GM18907 (cell line): ENCODE results near the gene SNX6.
A peak's percentile ranks its signal among the peaks of the same experiment; 100 is the strongest.
"Not testable (repeated sequence)": the region's sequence is repeated elsewhere in the genome, so short reads cannot be mapped to it uniquely, and the experiment has no call there.

ENCODE experiments used
- ATAC-seq: cut with Tn5 transposase; IDR thresholded peaks from one replicate; pipeline ENCODE4 v1.9.1; 2021; ENCODE audit warnings: mild to moderate bottlenecking, moderate library complexity; ENCODE audit not compliant: unreplicated experiment

Gene SNX6

DNA sequence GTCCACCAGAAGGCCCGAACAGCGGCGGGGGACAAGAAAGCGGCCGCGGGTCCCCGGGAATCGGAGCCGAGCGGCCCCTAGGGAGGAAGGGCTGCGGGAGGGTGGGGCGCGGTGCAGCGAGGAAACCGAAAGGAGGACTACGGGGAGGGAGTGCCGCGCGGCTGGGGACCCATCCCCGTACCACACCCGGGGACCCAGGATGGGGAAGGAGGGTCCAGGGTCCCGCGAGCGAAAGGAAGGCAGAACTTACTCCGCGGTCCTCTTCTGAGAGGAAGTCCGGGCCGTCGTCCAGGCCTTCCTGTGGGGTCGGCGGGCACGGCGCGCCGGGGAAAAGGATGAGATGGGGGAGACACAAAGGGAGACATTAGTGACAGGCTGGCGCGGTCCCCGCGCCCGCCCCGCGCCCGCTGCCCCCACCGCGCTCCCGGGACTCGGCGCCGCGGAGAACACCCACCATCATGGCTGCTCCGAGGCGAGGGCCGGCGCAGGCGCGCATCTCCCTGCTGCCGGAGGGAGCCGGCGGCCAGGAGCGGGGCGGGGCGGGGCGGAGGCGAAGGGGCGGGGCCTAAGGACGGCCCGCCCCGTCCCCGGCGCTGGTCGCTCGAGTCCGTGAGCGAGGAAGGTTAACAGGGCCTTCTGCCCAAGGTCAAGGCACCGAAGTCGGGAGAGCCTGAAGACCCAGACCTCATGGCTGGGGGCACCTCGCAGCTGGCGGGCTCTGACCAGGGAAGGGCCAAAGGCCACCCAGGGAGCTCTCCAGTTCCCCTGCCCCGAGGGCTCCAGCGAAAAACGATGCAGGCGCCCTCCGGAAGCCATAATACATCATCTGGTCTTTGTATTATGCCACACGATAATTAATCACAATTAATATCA, at the start of gene SNX6:
Gene SNX6, minus strand, starts transcription at position 492 of the 873 bp plus-strand sequence. Its CDS starts 32 bp downstream, at position 460.
- ATAC-seq = peak; percentile 95

- ATAC-seq = no peak
Measured at GRCh38 chr14:34678735-34679134, 48.8 kb upstream of the SNX6 start.

GRCh38 chr14:34678306-34678705, 48.4 kb upstream of the SNX6 start:
- no peak for ATAC-seq

DNA sequence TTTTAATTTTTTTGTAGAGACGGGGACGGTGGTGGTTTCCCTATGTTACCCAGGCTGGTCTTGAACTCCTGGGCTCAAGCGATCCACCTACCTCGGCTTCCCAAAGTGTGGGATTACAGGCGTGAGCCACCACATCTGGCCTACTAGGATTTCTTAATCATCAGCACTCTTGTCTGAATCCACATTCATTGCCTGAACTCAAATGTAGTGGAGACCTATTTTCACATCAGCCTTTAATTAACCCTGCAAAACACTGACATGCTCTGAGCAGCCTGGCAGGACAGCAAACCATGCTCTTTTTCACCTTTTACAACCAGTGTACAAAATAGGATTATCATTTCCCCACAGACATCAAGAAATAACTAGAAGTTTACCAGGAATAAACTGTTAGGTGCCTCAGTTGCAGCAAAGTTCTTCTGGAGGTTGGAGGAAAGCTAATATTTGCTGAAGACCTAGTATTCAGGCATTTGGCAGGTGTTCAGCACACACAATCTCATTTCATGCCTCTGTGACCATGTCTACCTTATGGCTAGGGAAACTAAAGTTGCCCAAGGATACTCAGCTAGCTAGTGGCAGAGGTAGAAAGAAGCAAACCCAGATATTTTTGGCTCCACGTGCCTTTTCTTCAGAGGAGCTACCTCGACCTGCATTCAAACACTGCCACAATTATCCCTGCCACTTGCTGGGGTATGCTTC, 46.7 kb upstream of the SNX6 start:
- ATAC-seq = no peak

DNA sequence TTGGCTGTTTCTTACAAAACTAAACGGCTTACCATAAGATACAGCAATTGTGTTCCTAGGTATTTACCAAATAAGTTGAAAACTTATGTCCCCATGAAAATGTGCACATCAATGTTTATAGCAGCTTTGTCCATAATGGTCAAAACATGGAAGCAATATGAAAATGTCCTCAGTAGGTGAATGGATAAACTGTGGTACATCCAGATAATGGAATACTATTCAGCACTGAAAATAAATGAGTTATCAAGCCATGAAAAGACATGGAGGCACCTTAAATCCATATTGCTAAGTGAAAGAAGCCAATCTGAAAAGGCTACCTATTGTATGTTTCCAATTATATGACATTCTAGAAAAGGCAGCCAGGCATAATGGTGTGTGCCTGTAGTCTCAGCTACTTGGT, 43.8 kb upstream of the SNX6 start:
- ATAC-seq = no peak

- no peak for ATAC-seq
Measured at GRCh38 chr14:34671716-34672115, 41.8 kb upstream of the SNX6 start.

GRCh38 chr14:34668111-34668510, 38.2 kb upstream of the SNX6 start:
- no peak for ATAC-seq

DNA sequence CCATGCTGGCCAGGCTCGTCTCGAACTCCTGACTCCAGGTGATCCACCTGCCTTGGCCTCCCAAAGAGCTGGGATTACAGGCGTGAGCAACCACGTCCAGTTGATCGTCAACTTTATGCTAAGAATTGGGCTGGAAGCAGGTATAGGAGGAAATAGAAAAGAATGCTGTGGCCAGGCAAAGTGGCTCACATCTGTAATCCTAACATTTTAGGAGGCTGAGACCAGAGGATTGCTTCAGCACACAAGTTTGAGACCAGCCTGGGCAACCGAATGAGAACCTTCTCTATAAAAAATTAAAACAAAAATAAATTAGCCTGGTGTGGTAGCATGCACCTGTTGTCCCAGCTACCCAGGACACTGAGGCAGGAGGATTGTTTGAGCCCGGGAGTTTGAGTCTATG, 37.1 kb upstream of the SNX6 start:
- ATAC-seq = no peak

DNA sequence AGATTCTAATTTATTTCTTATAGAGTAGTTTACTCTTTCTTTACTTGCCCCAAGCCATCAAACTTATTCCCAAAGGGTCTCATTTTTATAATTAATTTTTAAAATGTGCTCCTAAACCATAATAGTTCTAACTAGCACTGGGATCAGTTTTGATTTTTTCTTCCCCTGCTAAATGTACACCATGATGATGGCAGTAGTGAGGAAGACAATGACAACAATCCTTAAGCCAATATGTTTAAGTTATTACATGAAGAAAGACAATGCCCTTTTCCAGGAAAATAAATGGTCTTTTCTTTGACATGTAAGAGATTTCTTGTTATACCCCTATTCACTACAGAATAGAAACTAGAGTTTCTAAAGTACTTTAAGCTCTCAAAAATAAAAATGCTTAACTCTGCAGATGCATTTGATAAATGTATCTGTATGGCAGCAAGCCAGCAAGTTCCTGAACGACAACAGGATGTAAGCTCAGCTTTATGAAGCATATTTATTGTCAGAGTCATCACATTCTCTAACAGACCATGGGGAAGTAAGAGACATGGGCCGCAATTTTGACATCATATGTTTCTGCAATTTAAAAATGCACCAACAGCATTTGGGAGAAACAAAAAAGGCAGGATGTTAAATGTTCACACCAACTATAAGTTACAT, 36.0 kb upstream of the SNX6 start:
- ATAC-seq = no peak

DNA sequence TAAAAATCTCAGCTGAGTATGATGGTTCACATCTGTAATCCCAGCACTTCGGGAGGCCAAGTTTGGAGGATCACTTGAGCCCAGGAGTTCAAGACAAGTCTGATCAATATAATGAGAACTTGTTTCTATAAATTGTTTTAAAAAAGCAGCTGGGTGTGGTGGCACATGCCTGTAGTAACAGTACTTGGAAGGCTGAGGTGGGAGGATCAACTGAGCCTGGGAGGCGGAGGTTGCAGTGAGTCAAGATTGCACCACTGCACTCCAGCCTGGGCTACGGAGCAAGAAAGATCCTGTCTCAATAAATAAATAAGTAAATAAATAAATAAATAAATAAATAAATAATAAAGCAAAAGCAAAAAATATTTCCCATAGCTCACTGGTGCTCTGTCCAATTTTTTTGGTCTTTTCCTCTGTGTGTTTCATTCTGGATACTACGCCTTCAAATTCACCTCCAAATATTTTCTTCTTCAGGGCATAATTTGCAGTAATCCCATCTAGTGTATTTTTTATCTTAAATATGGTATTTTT, 32.7 kb upstream of the SNX6 start:
- ATAC-seq = no peak

- ATAC-seq = no peak
Measured at GRCh38 chr14:34660796-34661195, 30.8 kb upstream of the SNX6 start.

GRCh38 chr14:34655959-34656358, 26.0 kb upstream of the SNX6 start:
- ATAC-seq = no peak

DNA sequence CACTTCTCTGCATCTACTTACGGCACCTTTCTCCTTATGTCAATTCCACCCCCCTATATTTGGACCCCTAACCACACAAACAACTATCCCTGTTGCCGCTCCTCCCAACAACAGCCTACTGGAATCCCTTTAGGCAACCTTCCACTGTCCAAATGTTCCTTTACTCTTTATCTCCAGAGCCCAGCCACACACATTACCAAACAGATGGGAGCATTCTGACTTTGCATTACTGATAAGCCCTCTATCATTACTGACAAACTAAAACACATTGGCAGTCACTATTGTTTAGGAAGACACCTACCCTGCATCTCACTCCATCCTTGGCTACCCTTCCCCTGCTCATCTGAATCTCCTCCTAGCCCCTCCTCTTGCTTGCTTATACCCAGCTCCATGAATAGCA, 23.1 kb upstream of the SNX6 start:
- not testable (repeated sequence) for ATAC-seq

DNA sequence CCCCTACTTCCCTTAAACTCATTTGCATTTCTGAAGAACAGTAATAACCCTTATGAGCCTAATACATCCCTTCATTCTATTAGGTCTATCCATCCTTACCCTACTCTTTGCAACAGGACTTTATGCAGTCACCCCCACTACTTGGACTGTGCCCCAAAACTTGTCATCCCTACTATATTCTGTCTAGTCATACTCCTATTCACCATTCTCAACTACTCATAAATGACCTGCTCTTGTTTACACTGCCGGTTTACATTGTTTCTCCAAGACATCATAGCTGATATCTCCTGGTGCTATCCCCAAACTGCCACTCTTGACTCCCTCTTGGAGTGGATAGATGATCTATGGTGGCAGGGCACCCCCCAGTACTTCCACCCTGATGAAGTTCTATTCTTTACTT, 22.4 kb upstream of the SNX6 start:
- ATAC-seq = not testable (repeated sequence)

- ATAC-seq = no peak
Measured at GRCh38 chr14:34650786-34651584, 21.0 kb upstream of the SNX6 start.

DNA sequence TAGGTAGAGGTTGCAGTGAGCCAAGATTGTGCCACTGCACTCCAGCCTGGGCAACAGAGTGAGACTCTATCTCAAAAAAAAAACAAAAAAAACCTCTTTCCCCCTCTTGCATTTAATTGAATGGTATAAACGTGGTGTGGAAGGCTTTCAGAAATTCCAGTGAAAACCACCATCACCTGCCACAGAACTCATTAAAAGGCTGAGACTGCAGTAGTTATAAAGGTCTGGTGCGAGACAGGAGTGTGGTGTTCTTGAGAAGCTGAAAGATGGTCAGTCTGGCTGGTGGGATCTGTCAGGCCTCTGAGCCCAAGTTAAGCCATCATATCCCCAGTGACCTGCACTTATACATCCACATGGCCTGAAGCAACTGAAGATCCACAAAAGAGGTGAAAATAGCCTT, 20.1 kb upstream of the SNX6 start:
- not testable (repeated sequence) for ATAC-seq

DNA sequence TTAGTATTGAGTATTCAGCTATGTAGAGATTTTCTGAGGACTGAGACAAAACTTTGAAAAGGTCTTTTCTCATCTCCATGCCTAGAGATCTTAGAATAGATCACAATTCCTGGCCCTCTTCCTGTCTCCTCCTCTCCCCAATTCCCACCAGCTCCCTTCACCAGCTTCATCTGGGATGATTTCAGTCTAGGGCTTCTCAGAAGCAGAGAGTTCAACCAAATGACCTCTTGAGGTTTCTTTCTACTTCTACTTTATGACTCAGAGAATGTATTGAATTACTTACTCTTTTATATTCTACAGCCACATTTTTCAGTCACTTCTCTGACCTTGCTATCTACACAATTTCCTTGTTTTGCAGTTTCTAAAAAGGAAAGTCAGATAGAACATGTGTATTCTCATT, 19.4 kb upstream of the SNX6 start:
- no peak for ATAC-seq

- no peak for ATAC-seq
Measured at GRCh38 chr14:34646570-34647255, 16.8 kb upstream of the SNX6 start.

DNA sequence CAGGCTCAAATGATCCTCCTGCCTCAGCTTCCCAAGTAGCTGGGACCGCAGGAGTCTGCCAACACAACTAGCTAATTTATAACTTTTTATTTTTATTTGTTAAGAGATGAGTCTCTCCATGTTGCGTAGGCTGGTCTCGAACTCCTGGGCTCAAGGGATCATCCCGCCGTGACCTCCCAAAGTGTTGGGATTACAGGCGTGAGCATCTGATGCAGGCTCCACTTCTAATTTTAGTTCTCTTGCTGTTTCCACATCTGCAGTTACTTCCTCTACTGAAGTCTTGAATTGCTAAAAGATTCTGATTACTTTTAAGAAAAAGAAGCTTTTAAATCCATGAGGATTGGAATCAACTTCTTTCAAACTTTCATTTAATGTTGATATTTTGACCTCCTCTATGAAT, 13.4 kb upstream of the SNX6 start:
- ATAC-seq = no peak

DNA sequence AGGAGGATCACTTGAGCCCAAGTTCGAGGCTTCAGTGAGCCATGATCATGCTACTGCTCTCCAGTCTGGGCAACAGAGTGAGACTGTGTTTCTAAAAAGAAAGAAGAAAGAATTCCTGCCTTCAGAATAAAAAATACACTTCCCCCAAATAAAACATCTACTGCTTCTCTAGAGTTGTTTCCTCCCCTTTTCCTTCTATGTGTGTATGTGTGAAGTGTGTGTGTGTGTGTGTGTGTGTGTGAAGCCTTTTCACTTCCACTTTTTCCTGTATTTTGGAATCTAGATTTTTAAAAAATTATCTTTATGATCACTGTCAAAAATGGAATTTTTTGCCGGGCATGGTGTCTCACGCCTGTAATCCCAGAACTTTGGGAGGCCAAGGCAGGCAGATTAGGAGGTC, 12.6 kb upstream of the SNX6 start:
- no peak for ATAC-seq
